Right lobe of liver (tissue), 4 donors: ENCODE data around the gene KCNE3.

Source experiments
- CTCF ChIP-seq, 4 donors: fragments of 200-600 bp in 3 of 4; fragments of 450-650 bp in 1 of 4; IDR thresholded peaks; one replicate each; pipeline versions ENCODE4 v1.5.1 to v1.8.0; 2016 to 2022; ENCODE audit warnings: antibody characterized with exemption in 4 of 4, mild to moderate bottlenecking in 2 of 4
- POLR2A ChIP-seq: fragments of 450-650 bp; IDR thresholded peaks from one replicate; pipeline ENCODE4 v1.6.1; 2017; ENCODE audit warnings: antibody characterized with exemption, mild to moderate bottlenecking
- donor health status: DM: no; HTN: no; CAD: no.
- donor health status: DM: no; HTN: no; CAD: no.
- donor health status: DM: no; HTN: yes; CAD: no.

GRCh38 chr11:74438681-74439080 is 28.7 kb downstream of the KCNE3 start:
- no peak for TF ChIP-seq CTCF (IDR thresholded peaks at IDR 0.05)
- no peak for TF ChIP-seq POLR2A
